ENCODE data around the gene OTX2.

The OTX2 gene

GRCh38 chr14:56796259-56796658 lies 14.0 kb downstream of the OTX2 start:
- no peak for DNase-seq (ENCODE audit: low read depth, low spot score)

- no peak for DNase-seq (ENCODE audit: low read depth, low spot score)
Measured at GRCh38 chr14:56795284-56795622, 15.0 kb downstream of the OTX2 start.

GRCh38 chr14:56794557-56795283 lies 15.6 kb downstream of the OTX2 start:
- DNase-seq (ENCODE audit: low read depth, low spot score) = no peak

- DNase-seq (ENCODE audit: low read depth, low spot score) = no peak
Measured at GRCh38 chr14:56794088-56794556, 16.2 kb downstream of the OTX2 start.

GRCh38 chr14:56789955-56790354 lies 20.3 kb downstream of the OTX2 start:
- DNase-seq (ENCODE audit: low read depth, low spot score) = no peak

- DNase-seq (ENCODE audit: low read depth, low spot score) = no peak
Measured at GRCh38 chr14:56787530-56787929, 22.7 kb downstream of the OTX2 start.

- DNase-seq (ENCODE audit: low read depth, low spot score) = no peak
Measured at GRCh38 chr14:56782711-56783110, 27.6 kb downstream of the OTX2 start.

GRCh38 chr14:56774503-56774902 lies 35.8 kb downstream of the OTX2 start:
- no peak for DNase-seq (ENCODE audit: low read depth, low spot score)

GRCh38 chr14:56770512-56770911 lies 39.8 kb downstream of the OTX2 start:
- no peak for DNase-seq (ENCODE audit: low read depth, low spot score)

GRCh38 chr14:56760164-56760914 lies 49.9 kb downstream of the OTX2 start:
- DNase-seq (ENCODE audit: low read depth, low spot score) = no peak

- no peak for DNase-seq (ENCODE audit: low read depth, low spot score)
Measured at GRCh38 chr14:56759633-56760032, 50.6 kb downstream of the OTX2 start.

GRCh38 chr14:56759094-56759493 lies 51.2 kb downstream of the OTX2 start:
- DNase-seq (ENCODE audit: low read depth, low spot score) = no peak

- DNase-seq (ENCODE audit: low read depth, low spot score) = no peak
Measured at GRCh38 chr14:56754921-56755320, 55.4 kb downstream of the OTX2 start.

- no peak for DNase-seq (ENCODE audit: low read depth, low spot score)
Measured at GRCh38 chr14:56753396-56753795, 56.9 kb downstream of the OTX2 start.

- DNase-seq (ENCODE audit: low read depth, low spot score) = no peak
Measured at GRCh38 chr14:56752428-56752827, 57.9 kb downstream of the OTX2 start.

- no peak for DNase-seq (ENCODE audit: low read depth, low spot score)
Measured at GRCh38 chr14:56751471-56751870, 58.8 kb downstream of the OTX2 start.
